Thoracic aorta (tissue), 2 donors: ENCODE measurements around the gene SCAI. TPM values are rescaled to one million over a fixed set of nuclear protein-coding genes. Genes with fewer than 3 reads are reported as not detected.
"Not testable (repeated sequence)": the region's sequence is repeated elsewhere in the genome, so short reads cannot be mapped to it uniquely, and the experiment has no call there.

Source experiments
- ATAC-seq: fragments of 150-250 bp; one replicate; pipeline ENCODE4 v1.8.0; 2017; ENCODE audit warnings: low read depth; ENCODE audit not compliant: insufficient number of reproducible peaks, low FRiP score
- DNase-seq: peaks from one replicate; pipeline ENCODE4 v3.0.0-alpha.2; 2020; ENCODE audit warnings: low spot score
- H3K27ac ChIP-seq, 2 donors: fragments of 200-600 bp; sonication (generic); 1 replicate in 1 of 2; 2 replicates in 1 of 2; pipeline ENCODE4 v1.5.1; 2016; ENCODE audit warnings: mild to moderate bottlenecking in 2 of 2, moderate library complexity in 2 of 2
- H3K27me3 ChIP-seq: fragments of 200-600 bp; sonication (generic); replicated peaks from 2 replicates; pipeline ENCODE4 v1.6.0; 2016; ENCODE audit warnings: mild to moderate bottlenecking; ENCODE audit not compliant: insufficient read depth
- H3K36me3 ChIP-seq: fragments of 200-600 bp; sonication (generic); one replicate; pipeline ENCODE4 v1.5.1; 2016
- H3K4me1 ChIP-seq, 2 donors: fragments of 200-600 bp; sonication (generic); 1 replicate in 1 of 2; 2 replicates in 1 of 2; pipeline versions ENCODE4 v1.5.1 to v1.6.0; 2016; ENCODE audit warnings: low read depth in 2 of 2, mild to moderate bottlenecking in 1 of 2; ENCODE audit not compliant: control insufficient read depth in 1 of 2
- H3K4me3 ChIP-seq: fragments of 200-600 bp; sonication (generic); 2 replicates; pipeline ENCODE4 v1.5.1; 2016; ENCODE audit warnings: mild to moderate bottlenecking
- H3K9me3 ChIP-seq: fragments of 200-600 bp; sonication (generic); 2 replicates; pipeline ENCODE4 v1.5.1; 2016
- CTCF ChIP-seq: fragments of 200-600 bp; sonication (generic); IDR thresholded peaks from one replicate; pipeline ENCODE4 v1.5.1; 2019; ENCODE audit warnings: antibody characterized with exemption
- total RNA-seq, 2 donors: library from RNA; depleted of rRNA; stranded (reverse); fragments of >200 nt; gene quantifications; one replicate each; pipeline versions ENCODE4 v1.1.0 to v1.2.3, GENCODE V29; 2016

The SCAI gene
- total RNA-seq, 2 donors from 2014 or later = 5.1 to 12.4 TPM

GRCh38 chr9:125110464-125110863 lies 32.9 kb downstream of the SCAI start:
- no peak for TF ChIP-seq CTCF
- DNase-seq (no peak), ATAC-seq (no peak)
- H3K4me1 ChIP-seq = no peaks in the 10 kb centered on the region
- H3K27ac ChIP-seq = no peak overlapping the region
- no peaks in the 10 kb centered on the region for H3K36me3 ChIP-seq
- H3K9me3 ChIP-seq = no peaks in the 10 kb centered on the region
- no peak overlapping the region for H3K4me3 ChIP-seq
- H3K27me3 ChIP-seq = no peaks in the 10 kb centered on the region

GRCh38 chr9:125108541-125108940 lies 34.8 kb downstream of the SCAI start:
- not testable (repeated sequence) for DNase-seq, H3K36me3 ChIP-seq, H3K27me3 ChIP-seq, ATAC-seq, H3K4me1 ChIP-seq, H3K4me3 ChIP-seq, H3K27ac ChIP-seq, H3K9me3 ChIP-seq

- Histone ChIP-seq H3K27me3 (no peaks in the 10 kb centered on the region), H3K4me1 (no peaks in the 10 kb centered on the region), H3K4me3 (no peak overlapping the region), H3K27ac (no peak overlapping the region), H3K36me3 (no peaks in the 10 kb centered on the region), H3K9me3 (no peaks in the 10 kb centered on the region)
- no peak for DNase-seq
- TF ChIP-seq CTCF = no peak
- ATAC-seq = no peak
Observed at GRCh38 chr9:125106285-125106893, 36.9 kb downstream of the SCAI start.

- no peak for TF ChIP-seq CTCF
- no peak for DNase-seq
- H3K4me1 ChIP-seq = no peaks in the 10 kb centered on the region
Observed at GRCh38 chr9:125103770-125104460, 39.4 kb downstream of the SCAI start.

GRCh38 chr9:125103021-125103420 lies 40.3 kb downstream of the SCAI start:
- TF ChIP-seq CTCF = no peak
- no peaks in the 10 kb centered on the region for H3K36me3 ChIP-seq
- H3K9me3 ChIP-seq = no peaks in the 10 kb centered on the region
- no peak overlapping the region for H3K27ac ChIP-seq
- no peaks in the 10 kb centered on the region for H3K4me1 ChIP-seq
- H3K4me3 ChIP-seq = no peak overlapping the region
- DNase-seq (no peak), ATAC-seq (no peak)
- H3K27me3 ChIP-seq = no peaks in the 10 kb centered on the region

More at GRCh38 chr9:125103770-125104460, 39.4 kb downstream of the SCAI start:
- Histone ChIP-seq H3K27me3 (no peaks in the 10 kb centered on the region), H3K36me3 (no peaks in the 10 kb centered on the region), H3K27ac (no peak overlapping the region), H3K4me3 (no peak overlapping the region), H3K9me3 (no peaks in the 10 kb centered on the region)
- ATAC-seq = no peak
